Skeletal muscle tissue (tissue), 4 donors: ENCODE measurements around the gene SALL1. TPM values are rescaled to one million over a fixed set of nuclear protein-coding genes. Genes with fewer than 3 reads are reported as not detected.
A peak's percentile ranks its signal among the peaks of the same experiment; 100 is the strongest.

Experiments used
- H3K27ac ChIP-seq: one replicate; pipeline ENCODE4 v1.7.0; 2013; ENCODE audit warnings: mild to moderate bottlenecking, low read depth, low read length, inconsistent platforms
- H3K27me3 ChIP-seq, 3 donors: one replicate each; pipeline ENCODE4 v1.7.0; 2013; ENCODE audit warnings: low read length in 3 of 3; ENCODE audit not compliant: control insufficient read depth in 3 of 3, insufficient read depth in 3 of 3
- H3K36me3 ChIP-seq, 3 donors: one replicate each; pipeline ENCODE4 v1.7.0; 2013; ENCODE audit warnings: low read length in 3 of 3; ENCODE audit not compliant: control insufficient read depth in 3 of 3, insufficient read depth in 3 of 3
- H3K4me1 ChIP-seq, 3 donors: one replicate each; pipeline ENCODE4 v1.7.0; 2013; ENCODE audit warnings: low read length in 3 of 3, mild to moderate bottlenecking in 3 of 3; ENCODE audit not compliant: control insufficient read depth in 3 of 3, insufficient read depth in 3 of 3
- H3K4me3 ChIP-seq, 3 donors: one replicate each; pipeline ENCODE4 v1.7.0; 2013; ENCODE audit warnings: low read length in 3 of 3
- H3K9ac ChIP-seq, 3 donors: one replicate each; pipeline ENCODE4 v1.7.0; 2013; ENCODE audit warnings: low read length in 3 of 3, mild to moderate bottlenecking in 3 of 3, moderate library complexity in 2 of 3, low read depth in 1 of 3
- H3K9me3 ChIP-seq, 3 donors: one replicate each; pipeline ENCODE4 v1.7.0; 2013; ENCODE audit warnings: low read length in 3 of 3; ENCODE audit not compliant: control insufficient read depth in 3 of 3
- total RNA-seq: library from RNA; depleted of rRNA; stranded (reverse); fragments of >200 nt; gene quantifications from one replicate; pipeline ENCODE4 v1.2.3, GENCODE V29; 2014
- donor health status: Osteomylitis.

The SALL1 gene
- total RNA-seq, 1 donor from 2014 or later, result not detected

GRCh38 chr16:51159296-51159695, 8.2 kb upstream of the SALL1 start:
- peaks cover 0 to 8% (median 0%) of the 10 kb centered on the region in 3 donors for H3K4me1 ChIP-seq
- no peak overlapping the region for H3K27ac ChIP-seq
- peaks cover 28 to 50% (median 29%) of the 10 kb centered on the region in 3 donors for H3K27me3 ChIP-seq
- H3K9ac ChIP-seq, result no peak overlapping the region
- no peak overlapping the region for H3K4me3 ChIP-seq
- no peaks in the 10 kb centered on the region for H3K36me3 ChIP-seq
- no peaks in the 10 kb centered on the region for H3K9me3 ChIP-seq

GRCh38 chr16:51157698-51158097, 6.6 kb upstream of the SALL1 start:
- Histone ChIP-seq H3K9ac (no peak overlapping the region), H3K27ac (no peak overlapping the region), H3K4me1 (peaks cover 0 to 13% (median 5%) of the 10 kb centered on the region in 3 donors)

GRCh38 chr16:51156807-51157200, 5.7 kb upstream of the SALL1 start:
- no peak overlapping the region for H3K27ac ChIP-seq

More at GRCh38 chr16:51157698-51158097, 6.6 kb upstream of the SALL1 start:
- peaks cover 41 to 65% (median 42%) of the 10 kb centered on the region in 3 donors for H3K27me3 ChIP-seq
- no peak overlapping the region for H3K4me3 ChIP-seq
- no peaks in the 10 kb centered on the region for H3K36me3 ChIP-seq
- no peaks in the 10 kb centered on the region for H3K9me3 ChIP-seq

GRCh38 chr16:51155820-51156806, 5.0 kb upstream of the SALL1 start:
- Histone ChIP-seq H3K9me3 (no peaks in the 10 kb centered on the region), H3K36me3 (no peaks in the 10 kb centered on the region), H3K4me1 (peaks cover 0 to 14% (median 6%) of the 10 kb centered on the region in 3 donors), H3K27ac (no peak overlapping the region), H3K9ac (no peak overlapping the region), H3K27me3 (peaks cover 43 to 68% (median 45%) of the 10 kb centered on the region in 3 donors), H3K4me3 (no peak overlapping the region)

More at GRCh38 chr16:51156807-51157200, 5.7 kb upstream of the SALL1 start:
- H3K9ac ChIP-seq, result no peak overlapping the region
- peaks cover 42 to 68% (median 43%) of the 10 kb centered on the region in 3 donors for H3K27me3 ChIP-seq
- peaks cover 0 to 14% (median 6%) of the 10 kb centered on the region in 3 donors for H3K4me1 ChIP-seq
- H3K36me3 ChIP-seq, result no peaks in the 10 kb centered on the region
- no peaks in the 10 kb centered on the region for H3K9me3 ChIP-seq
- no peak overlapping the region for H3K4me3 ChIP-seq

GRCh38 chr16:51155199-51155607, 4.1 kb upstream of the SALL1 start:
- H3K36me3 ChIP-seq, result no peaks in the 10 kb centered on the region
- peaks cover 48 to 73% (median 54%) of the 10 kb centered on the region in 3 donors for H3K27me3 ChIP-seq
- no peak overlapping the region for H3K27ac ChIP-seq
- H3K4me1 ChIP-seq, result peaks cover 4 to 14% (median 12%) of the 10 kb centered on the region in 3 donors
- no peaks in the 10 kb centered on the region for H3K9me3 ChIP-seq
- H3K4me3 ChIP-seq, result peak overlapping the region in 2 of 3 donors; percentile 22 to 43
- no peak overlapping the region for H3K9ac ChIP-seq

- H3K4me3 ChIP-seq, result peak overlapping the region in 2 of 3 donors; percentile 22 to 43
- H3K27ac ChIP-seq, result no peak overlapping the region
- H3K27me3 ChIP-seq, result peaks cover 55 to 78% (median 61%) of the 10 kb centered on the region in 3 donors
These were observed 3.5 kb upstream of the SALL1 start for GRCh38 chr16:51154271-51155171.

GRCh38 chr16:51153577-51154031, 2.5 kb upstream of the SALL1 start:
- H3K36me3 ChIP-seq, result no peaks in the 10 kb centered on the region
- H3K4me3 ChIP-seq, result no peak overlapping the region
- H3K9me3 ChIP-seq, result no peaks in the 10 kb centered on the region
- H3K4me1 ChIP-seq, result peaks cover 4 to 14% (median 13%) of the 10 kb centered on the region in 3 donors
- peaks cover 55 to 80% (median 66%) of the 10 kb centered on the region in 3 donors for H3K27me3 ChIP-seq
- no peak overlapping the region for H3K27ac ChIP-seq
- H3K9ac ChIP-seq, result no peak overlapping the region

More at GRCh38 chr16:51154271-51155171, 3.5 kb upstream of the SALL1 start:
- H3K36me3 ChIP-seq, result no peaks in the 10 kb centered on the region
- H3K9me3 ChIP-seq, result no peaks in the 10 kb centered on the region
- H3K9ac ChIP-seq, result no peak overlapping the region
- H3K4me1 ChIP-seq, result peaks cover 4 to 14% (median 13%) of the 10 kb centered on the region in 3 donors

- Histone ChIP-seq H3K9ac (no peak overlapping the region), H3K27me3 (peaks cover 58 to 81% (median 71%) of the 10 kb centered on the region in 3 donors), H3K4me1 (peaks cover 4 to 14% (median 13%) of the 10 kb centered on the region in 3 donors), H3K9me3 (no peaks in the 10 kb centered on the region), H3K4me3 (peak overlapping the region in 1 of 3 donors; percentile 29), H3K27ac (no peak overlapping the region), H3K36me3 (no peaks in the 10 kb centered on the region)
These were observed 1.9 kb upstream of the SALL1 start for GRCh38 chr16:51152691-51153576.
